HepG2 (cell line): ENCODE measurements around the gene CSPG5. TPM values are rescaled to one million over a fixed set of nuclear protein-coding genes. Genes with fewer than 3 reads are reported as not detected.

Experiments
- ATM ChIP-seq: fragments of 450-650 bp; IDR thresholded peaks from 2 replicates; pipeline ENCODE4 v1.7.1; 2017; ENCODE audit warnings: mild to moderate bottlenecking, borderline replicate concordance
- GABPB1 ChIP-seq: IDR thresholded peaks from 2 replicates; pipeline ENCODE4 v1.6.1; 2016; ENCODE audit warnings: mild to moderate bottlenecking, missing genetic modification reagents, moderate library complexity, missing compliant biosample characterization
- GFI1 ChIP-seq: sonication (generic); formaldehyde crosslinking; IDR thresholded peaks from 2 replicates; pipeline ENCODE4 v1.5.0; 2020; ENCODE audit warnings: missing genetic modification reagents, mild to moderate bottlenecking, borderline replicate concordance
- HNF4A ChIP-seq: sonication (generic); formaldehyde crosslinking; IDR thresholded peaks from 2 replicates; pipeline ENCODE4 v1.4.0; 2020; ENCODE audit warnings: missing genetic modification reagents
- KAT2B ChIP-seq: fragments of 150-350 bp; IDR thresholded peaks from 2 replicates; pipeline ENCODE4 v1.6.1; 2014; ENCODE audit warnings: low read depth, low read length, borderline replicate concordance
- KDM5B ChIP-seq: sonication (generic); formaldehyde crosslinking; IDR thresholded peaks from 2 replicates; pipeline ENCODE4 v1.4.0; 2020; ENCODE audit warnings: missing genetic modification reagents, mild to moderate bottlenecking, borderline replicate concordance
- KLF11 ChIP-seq: IDR thresholded peaks from 2 replicates; pipeline ENCODE4 v1.6.1; 2016; ENCODE audit warnings: missing compliant biosample characterization
- MAX ChIP-seq: IDR thresholded peaks from 2 replicates; pipeline ENCODE4 v1.6.1; 2012; ENCODE audit warnings: inconsistent platforms
- MYC ChIP-seq: sonication (generic); formaldehyde crosslinking; IDR thresholded peaks from 2 replicates; pipeline ENCODE4 v1.9.0; 2021; ENCODE audit warnings: missing genetic modification reagents, borderline replicate concordance
- MZF1 ChIP-seq: sonication (generic); formaldehyde crosslinking; IDR thresholded peaks from 2 replicates; pipeline ENCODE4 v1.8.1; 2023; ENCODE audit warnings: mild to moderate bottlenecking, missing genetic modification reagents, borderline replicate concordance
- PHF21A ChIP-seq: sonication (generic); formaldehyde crosslinking; IDR thresholded peaks from 2 replicates; pipeline ENCODE4 v1.5.0; 2020; ENCODE audit warnings: mild to moderate bottlenecking, missing genetic modification reagents
- REST ChIP-seq, 2 experiments: IDR thresholded peaks; 2 replicates each; pipeline ENCODE4 v1.6.1; 2011 to 2012; ENCODE audit warnings: low read length in 2 of 2, borderline replicate concordance in 1 of 2, low read depth in 1 of 2, mild to moderate bottlenecking in 1 of 2, moderate library complexity in 1 of 2
- SRY ChIP-seq: sonication (generic); formaldehyde crosslinking; IDR thresholded peaks from 2 replicates; pipeline ENCODE4 v1.8.0; 2022; ENCODE audit warnings: mild to moderate bottlenecking, missing genetic modification reagents
- TCF7 ChIP-seq: sonication (generic); IDR thresholded peaks from 2 replicates; pipeline ENCODE4 v1.6.1; 2016; ENCODE audit warnings: antibody characterized with exemption, low read depth
- ZFP37 ChIP-seq: sonication (generic); formaldehyde crosslinking; IDR thresholded peaks from 2 replicates; pipeline ENCODE4 v1.4.0; 2020; ENCODE audit warnings: missing genetic modification reagents, borderline replicate concordance
- ZFP90 ChIP-seq: sonication (generic); formaldehyde crosslinking; IDR thresholded peaks from 2 replicates; pipeline ENCODE4 v1.8.0; 2022; ENCODE audit warnings: missing genetic modification reagents, mild to moderate bottlenecking, inconsistent platforms, borderline replicate concordance
- ZNF18 ChIP-seq: sonication (generic); formaldehyde crosslinking; IDR thresholded peaks from 2 replicates; pipeline ENCODE4 v1.8.0; 2022; ENCODE audit warnings: mild to moderate bottlenecking, missing genetic modification reagents; ENCODE audit not compliant: insufficient replicate concordance
- ZNF280D ChIP-seq: sonication (generic); formaldehyde crosslinking; IDR thresholded peaks from 2 replicates; pipeline ENCODE4 v1.5.1; 2020; ENCODE audit warnings: mild to moderate bottlenecking, missing genetic modification reagents
- ZNF616 ChIP-seq: sonication (generic); formaldehyde crosslinking; IDR thresholded peaks from 2 replicates; pipeline ENCODE4 v1.5.0; 2020; ENCODE audit warnings: low read depth, mild to moderate bottlenecking, missing genetic modification reagents
- ZNF629 ChIP-seq: sonication (generic); formaldehyde crosslinking; conservative IDR thresholded peaks from 2 replicates; pipeline ENCODE4 v1.5.0; 2020; ENCODE audit warnings: missing genetic modification reagents
- ZNF652 ChIP-seq: IDR thresholded peaks from 2 replicates; pipeline ENCODE4 v1.6.1; 2016; ENCODE audit warnings: low read depth, borderline replicate concordance
- polyA plus RNA-seq, 8 experiments: library from polyadenylated mRNA; depleted of rRNA in 3 of 8; stranded (reverse) in 7 of 8; unstranded in 1 of 8; fragments of >200 nt; fragmentation: Illumina TruSeq in 4 of 8; extraction: Trizol in 4 of 8; gene quantifications; 2 replicates each; pipeline versions ENCODE4 v1.2.1 to v1.2.3, GENCODE V29; 2011 to 2016; ENCODE audit warnings: low read depth in 4 of 8, missing spikeins in 1 of 8, mixed read lengths in 1 of 8; ENCODE audit not compliant: insufficient read depth in 1 of 8
- total RNA-seq, 5 experiments: library from RNA; depleted of rRNA; stranded (reverse); fragments of >200 nt; fragmentation: Illumina TruSeq; extraction: Trizol; gene quantifications; 2 replicates each; pipeline ENCODE4 v1.2.3, GENCODE V29; 2016; ENCODE audit warnings: low read depth in 1 of 5

The CSPG5 gene
- total and polyA plus RNA-seq, 2 of the 13 experiments (the other 11 are each of a cell fraction or from before 2014, with no cell fraction given) = 0.07 to 0.15 TPM

GRCh38 chr3:47513125-47513929, 65.3 kb downstream of the CSPG5 start, which contains the start of gene ELP6 (continued):
- TF ChIP-seq ATM = no peak
- no peak for TF ChIP-seq TCF7
- TF ChIP-seq REST (IDR thresholded peaks at IDR 0.05; ENCODE audit: borderline replicate concordance in 1 of 2, low read depth in 1 of 2, low read length in 2 of 2) = peak in 1 of 2 experiments; percentile 5; a peak in 1 of 4 replicates
- TF ChIP-seq KAT2B = no peak
- peak; percentile 89 for TF ChIP-seq KDM5B (CRISPR knock-in tag)
- peak; percentile 80 for TF ChIP-seq MAX
- TF ChIP-seq ZNF652 (CRISPR knock-in tag) = no peak
- TF ChIP-seq MZF1 (CRISPR knock-in tag) = no peak
- no peak; the same call in 1 of the 2 replicates for TF ChIP-seq SRY (CRISPR knock-in tag)
- peak; percentile 42 for TF ChIP-seq MYC (CRISPR knock-in tag)
- TF ChIP-seq ZFP37 (CRISPR knock-in tag) = 0 out of 2 replicates have a peak, but pooled peaks have one; percentile 36
- TF ChIP-seq GABPB1 (CRISPR knock-in tag) = peak; percentile 99
- TF ChIP-seq ZFP90 (CRISPR knock-in tag) = peak; percentile 58; the same call in 1 of the 2 replicates
- TF ChIP-seq ZNF616 (CRISPR knock-in tag) = 0 out of 2 replicates have a peak, but pooled peaks have one; percentile 42
- no peak for TF ChIP-seq GFI1 (CRISPR knock-in tag)
- TF ChIP-seq ZNF629 (CRISPR knock-in tag) = no peak
- peak; percentile 60; the same call in 1 of the 2 replicates for TF ChIP-seq PHF21A (CRISPR knock-in tag)
- TF ChIP-seq HNF4A (CRISPR knock-in tag) = no peak
- peak; percentile 75; the same call in 1 of the 2 replicates for TF ChIP-seq KLF11 (CRISPR knock-in tag)
- TF ChIP-seq ZNF18 (CRISPR knock-in tag) = no peak
- TF ChIP-seq ZNF280D = peak; percentile 62; the same call in 1 of the 2 replicates
